Adrenal gland (tissue), 5 donors: Measurements from ENCODE around the gene PFAS.

ENCODE experiments used
- POLR2A ChIP-seq, 2 donors: fragments of 450-650 bp; IDR thresholded peaks; one replicate each; pipeline ENCODE4 v1.6.1; 2017; ENCODE audit warnings: antibody characterized with exemption in 2 of 2, mild to moderate bottlenecking in 2 of 2, moderate library complexity in 1 of 2
- TF ChIP-seq, protein P1 (sequence below), 6 experiments: fragments of 450-650 bp in 4 of 6; fragments of 200-600 bp in 2 of 6; sonication (generic) in 1 of 6; IDR thresholded peaks; 1 replicate in 5 of 6; 2 replicates in 1 of 6; pipeline versions ENCODE4 v1.5.1 to v1.8.0; 2016 to 2021; ENCODE audit warnings: antibody characterized with exemption in 6 of 6, mild to moderate bottlenecking in 2 of 6, moderate library complexity in 1 of 6
- donor health status: DM: no; HTN: no; CAD: no.

DNA sequence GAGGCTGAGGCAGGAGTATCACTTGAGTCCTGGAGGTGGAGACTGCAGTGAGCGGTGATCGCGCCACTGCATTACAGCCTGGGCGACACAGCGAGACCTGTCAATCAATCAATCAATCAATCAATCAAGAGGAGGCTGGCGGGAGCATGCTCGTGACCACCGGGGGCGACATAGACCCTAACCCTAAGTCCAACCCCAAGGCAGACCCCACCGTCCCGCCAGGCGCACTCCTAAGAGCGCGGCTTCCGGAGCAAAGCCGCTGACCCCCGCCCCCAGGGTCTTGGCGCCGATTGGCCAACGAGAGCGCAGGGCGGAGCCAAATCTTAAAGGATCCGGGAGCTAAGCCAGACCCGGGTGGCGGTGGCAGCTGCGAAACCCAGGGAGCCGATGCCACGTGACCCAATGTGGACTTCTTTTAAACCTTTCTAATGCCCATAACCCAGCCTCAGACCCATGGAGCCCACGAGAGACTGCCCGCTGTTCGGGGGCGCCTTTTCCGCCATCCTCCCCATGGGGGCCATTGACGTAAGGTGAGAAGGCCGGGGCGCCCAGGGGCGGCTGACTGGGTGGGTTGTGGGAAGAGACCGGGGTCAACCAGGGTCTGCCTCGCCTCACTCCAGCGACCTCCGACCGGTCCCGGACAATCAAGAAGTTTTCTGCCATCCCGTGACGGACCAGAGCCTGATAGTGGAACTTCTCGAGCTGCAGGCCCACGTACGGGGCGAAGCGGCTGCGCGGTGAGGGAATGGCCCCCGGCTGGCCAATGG lies 39.4 kb downstream of the PFAS start, which contains the start of gene RANGRF:
- TF ChIP-seq, protein P1, sequence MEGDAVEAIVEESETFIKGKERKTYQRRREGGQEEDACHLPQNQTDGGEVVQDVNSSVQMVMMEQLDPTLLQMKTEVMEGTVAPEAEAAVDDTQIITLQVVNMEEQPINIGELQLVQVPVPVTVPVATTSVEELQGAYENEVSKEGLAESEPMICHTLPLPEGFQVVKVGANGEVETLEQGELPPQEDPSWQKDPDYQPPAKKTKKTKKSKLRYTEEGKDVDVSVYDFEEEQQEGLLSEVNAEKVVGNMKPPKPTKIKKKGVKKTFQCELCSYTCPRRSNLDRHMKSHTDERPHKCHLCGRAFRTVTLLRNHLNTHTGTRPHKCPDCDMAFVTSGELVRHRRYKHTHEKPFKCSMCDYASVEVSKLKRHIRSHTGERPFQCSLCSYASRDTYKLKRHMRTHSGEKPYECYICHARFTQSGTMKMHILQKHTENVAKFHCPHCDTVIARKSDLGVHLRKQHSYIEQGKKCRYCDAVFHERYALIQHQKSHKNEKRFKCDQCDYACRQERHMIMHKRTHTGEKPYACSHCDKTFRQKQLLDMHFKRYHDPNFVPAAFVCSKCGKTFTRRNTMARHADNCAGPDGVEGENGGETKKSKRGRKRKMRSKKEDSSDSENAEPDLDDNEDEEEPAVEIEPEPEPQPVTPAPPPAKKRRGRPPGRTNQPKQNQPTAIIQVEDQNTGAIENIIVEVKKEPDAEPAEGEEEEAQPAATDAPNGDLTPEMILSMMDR (IDR thresholded peaks at IDR 0.05), result peak in 1 of 6 experiments; percentile 8
- TF ChIP-seq POLR2A (IDR thresholded peaks at IDR 0.05), result peak; percentile 54
